Upper lobe of left lung (tissue), 6 donors: Measurements from ENCODE around the gene TMPRSS13. TPM values are rescaled to one million over a fixed set of nuclear protein-coding genes. Genes with fewer than 3 reads are reported as not detected.

Experiments
- ATAC-seq, 2 donors: fragments of 200-7000 bp; cut with Tn5 transposase; one replicate each; pipeline ENCODE4 v1.9.1; 2022; ENCODE audit warnings: mild to moderate bottlenecking in 2 of 2, moderate library complexity in 2 of 2; ENCODE audit not compliant: low FRiP score in 2 of 2
- DNase-seq, 2 donors: peaks; one replicate each; pipeline ENCODE4 v3.0.0-alpha.2; 2019 to 2020
- H3K27ac ChIP-seq, 4 donors: fragments of 200-600 bp; sonication (generic); one replicate each; pipeline ENCODE4 v1.5.1; 2016 to 2019
- H3K27me3 ChIP-seq, 4 donors: fragments of 200-600 bp; sonication (generic); one replicate each; pipeline ENCODE4 v1.5.1; 2017 to 2019
- H3K36me3 ChIP-seq, 4 donors: fragments of 200-600 bp; sonication (generic); one replicate each; pipeline ENCODE4 v1.5.1; 2016 to 2019
- H3K4me1 ChIP-seq, 4 donors: fragments of 200-600 bp; sonication (generic); one replicate each; pipeline ENCODE4 v1.5.1; 2018 to 2019
- H3K4me3 ChIP-seq, 4 donors: fragments of 200-600 bp; sonication (generic); one replicate each; pipeline ENCODE4 v1.5.1; 2017 to 2019; ENCODE audit warnings: mild to moderate bottlenecking in 2 of 4, moderate library complexity in 1 of 4
- H3K9me3 ChIP-seq, 4 donors: fragments of 200-600 bp; sonication (generic); one replicate each; pipeline ENCODE4 v1.5.1; 2018 to 2019
- CTCF ChIP-seq, 6 experiments: fragments of 450-650 bp in 4 of 6; fragments of 200-600 bp in 2 of 6; sonication (generic) in 2 of 6; IDR thresholded peaks; one replicate each; pipeline ENCODE4 v1.5.1; 2016 to 2019; ENCODE audit warnings: antibody characterized with exemption in 6 of 6
- EP300 ChIP-seq, 4 donors: sonication (generic); formaldehyde crosslinking; IDR thresholded peaks; one replicate each; pipeline ENCODE4 v1.5.1; 2017; ENCODE audit warnings: antibody characterized with exemption in 4 of 4, control low read depth in 2 of 4
- POLR2A ChIP-seq, 4 donors: fragments of 450-650 bp; IDR thresholded peaks; one replicate each; pipeline ENCODE4 v1.5.1; 2016 to 2017; ENCODE audit warnings: antibody characterized with exemption in 4 of 4, mild to moderate bottlenecking in 2 of 4
- POLR2AphosphoS5 ChIP-seq, 2 donors: sonication (generic); formaldehyde crosslinking; IDR thresholded peaks; one replicate each; pipeline ENCODE4 v1.5.1; 2017; ENCODE audit warnings: antibody characterized with exemption in 2 of 2
- WGBS, 2 donors: methylation state at CpG; one replicate each; pipeline ENCODE4 v1.1.5; 2017 to 2018; 5-methylcytosine and 5-hydroxymethylcytosine counted together
- total RNA-seq, 6 donors: library from RNA; depleted of rRNA in 4 of 6; stranded (reverse); fragments of >200 nt in 4 of 6; gene quantifications; one replicate each; pipeline versions ENCODE4 v1.1.0 to v1.2.1, GENCODE V29; 2016 to 2021
- donor health status: DM: no; HTN: no; CAD: no; lungs with moderate emphysema.
- donor health status: DM: no; HTN: yes; CAD: no; lungs with severe emphysema.

Gene TMPRSS13
- total RNA-seq, 6 donors from 2014 or later, result 4.6 to 26.2 (median 6.1) TPM

GRCh38 chr11:117875382-117876058, 53.7 kb downstream of the TMPRSS13 start:
- peak overlapping the region; percentile 54 to 90 (median 73) for H3K27ac ChIP-seq
- H3K9me3 ChIP-seq, result no peaks in the 10 kb centered on the region
- H3K4me1 ChIP-seq, result peaks cover 42 to 61% (median 48%) of the 10 kb centered on the region in 4 donors
- no peaks in the 10 kb centered on the region for H3K36me3 ChIP-seq
- peak overlapping the region; percentile 51 to 65 (median 52) for H3K4me3 ChIP-seq
- DNase-seq (peak in 1 of 2 donors; percentile 62), ATAC-seq (peak in 1 of 2 donors; percentile 8)
- TF ChIP-seq POLR2AphosphoS5 (IDR thresholded peaks at IDR 0.05), result no peak
- TF ChIP-seq POLR2A (IDR thresholded peaks at IDR 0.05), result no peak
- no peak for TF ChIP-seq CTCF (IDR thresholded peaks at IDR 0.05)
- TF ChIP-seq EP300 (IDR thresholded peaks at IDR 0.05), result no peak
- WGBS, 2 donors, result 4 to 5% methylated on average over 11 to 20 of the region's 20 CpGs
- H3K27me3 ChIP-seq, result peaks cover 0 to 16% (median 4%) of the 10 kb centered on the region in 4 donors

DNA sequence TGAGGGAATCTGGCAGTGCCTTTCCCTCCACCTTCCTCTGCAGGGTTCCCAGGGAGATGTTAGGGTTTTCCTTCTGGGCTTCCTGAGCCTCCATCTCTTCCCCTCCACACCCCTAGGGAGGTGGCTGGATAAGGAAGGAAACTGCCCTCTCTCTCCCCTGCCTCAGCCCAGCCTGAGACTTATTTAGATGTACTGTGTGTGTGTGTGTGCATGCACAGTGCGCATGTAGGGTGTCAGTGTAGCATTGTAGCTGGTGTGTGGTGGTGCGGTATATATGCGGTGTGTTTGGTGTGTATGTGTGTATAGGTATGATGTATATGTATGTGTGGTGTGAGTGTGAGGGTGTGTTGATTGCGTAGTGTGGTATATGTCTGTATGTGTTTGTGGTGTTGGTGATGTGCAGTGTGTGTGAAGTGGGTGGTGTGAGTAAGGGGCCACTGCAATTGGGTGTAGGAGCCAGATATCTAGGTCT, 54.3 kb downstream of the TMPRSS13 start:
- peaks cover 42 to 61% (median 48%) of the 10 kb centered on the region in 4 donors for H3K4me1 ChIP-seq
- ATAC-seq, result no peak
- no peaks in the 10 kb centered on the region for H3K9me3 ChIP-seq
- H3K36me3 ChIP-seq, result no peaks in the 10 kb centered on the region
- DNase-seq, result no peak
- H3K27me3 ChIP-seq, result peaks cover 0 to 16% (median 4%) of the 10 kb centered on the region in 4 donors
- peak overlapping the region; percentile 58 to 79 (median 72) for H3K27ac ChIP-seq
- WGBS, 2 donors, result 73 to 75% methylated on average over 4 of the region's 4 CpGs
- peak overlapping the region in 3 of 4 donors; percentile 52 to 65 (median 53) for H3K4me3 ChIP-seq
- TF ChIP-seq POLR2AphosphoS5 (IDR thresholded peaks at IDR 0.05) (no peak), POLR2A (IDR thresholded peaks at IDR 0.05) (no peak), EP300 (IDR thresholded peaks at IDR 0.05) (no peak), CTCF (IDR thresholded peaks at IDR 0.05) (no peak)

DNA sequence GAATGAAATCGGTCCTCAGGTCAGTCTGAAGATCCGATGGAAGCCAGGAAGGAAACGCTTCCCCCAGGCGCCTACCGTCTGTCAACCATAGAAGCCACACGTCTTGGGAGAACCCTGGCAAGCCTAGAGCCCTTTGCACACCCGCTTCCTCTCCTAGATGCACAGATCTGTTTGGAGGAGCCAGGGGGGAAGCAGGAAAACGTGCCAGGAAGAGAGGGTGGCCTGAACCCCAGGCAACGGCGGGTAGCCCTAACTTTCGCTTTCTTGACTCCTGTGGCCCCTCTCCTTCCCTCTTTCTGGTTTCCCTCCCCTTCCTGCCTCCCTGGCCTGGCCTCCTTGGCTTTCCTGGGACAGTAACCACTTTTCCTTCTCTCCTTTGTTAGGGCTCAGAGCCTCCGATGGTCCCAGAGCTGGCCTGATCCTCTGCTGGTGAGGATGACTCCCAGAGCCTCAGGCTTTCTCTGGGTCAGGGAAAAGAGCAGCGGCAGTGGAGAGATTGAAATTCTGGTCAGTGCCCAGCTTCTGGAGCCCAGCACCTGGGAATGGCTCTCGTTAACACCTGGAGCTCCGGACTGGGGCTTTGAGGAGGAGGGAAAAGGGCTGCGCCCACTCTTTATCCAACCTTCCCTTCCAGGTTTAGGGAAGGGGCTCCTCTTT, 54.8 kb downstream of the TMPRSS13 start:
- H3K27ac ChIP-seq, result peak overlapping the region; percentile 18 to 79 (median 68)
- no peaks in the 10 kb centered on the region for H3K9me3 ChIP-seq
- WGBS, 2 donors, result 46 to 47% methylated on average over 15 to 16 of the region's 16 CpGs
- peaks cover 42 to 61% (median 48%) of the 10 kb centered on the region in 4 donors for H3K4me1 ChIP-seq
- DNase-seq (no peak), ATAC-seq (no peak)
- no peaks in the 10 kb centered on the region for H3K36me3 ChIP-seq
- TF ChIP-seq EP300 (IDR thresholded peaks at IDR 0.05) (no peak), POLR2AphosphoS5 (IDR thresholded peaks at IDR 0.05) (no peak)
- peaks cover 0 to 16% (median 4%) of the 10 kb centered on the region in 4 donors for H3K27me3 ChIP-seq
- H3K4me3 ChIP-seq, result peak overlapping the region in 3 of 4 donors; percentile 3 to 65 (median 52)

DNA sequence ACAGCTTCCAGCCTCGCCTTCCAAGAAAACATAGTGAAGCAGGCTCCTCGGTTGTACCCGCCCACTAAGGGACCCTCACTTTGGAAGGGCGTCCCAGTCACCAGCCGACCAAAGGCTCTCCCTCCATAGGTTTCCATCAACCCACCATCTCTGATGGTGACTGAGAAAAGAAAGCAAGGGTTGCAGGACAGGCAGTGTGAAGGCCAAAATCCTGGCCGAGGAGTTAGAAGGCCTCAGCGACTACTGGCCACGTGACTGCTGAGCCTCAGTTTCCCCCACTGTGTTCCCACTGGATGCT, 55.4 kb downstream of the TMPRSS13 start:
- H3K27me3 ChIP-seq, result peaks cover 0 to 16% (median 4%) of the 10 kb centered on the region in 4 donors
- ATAC-seq (no peak), DNase-seq (no peak)
- no peaks in the 10 kb centered on the region for H3K9me3 ChIP-seq
- no peaks in the 10 kb centered on the region for H3K36me3 ChIP-seq
- H3K4me1 ChIP-seq, result peaks cover 42 to 68% (median 49%) of the 10 kb centered on the region in 4 donors
- H3K27ac ChIP-seq, result peak overlapping the region; percentile 26 to 79 (median 68)
- whole genome bisulfite sequencing, 2 donors, result 62 to 84% methylated on average over 3 to 8 of the region's 8 CpGs
- TF ChIP-seq POLR2A (IDR thresholded peaks at IDR 0.05) (no peak), POLR2AphosphoS5 (IDR thresholded peaks at IDR 0.05) (no peak), CTCF (IDR thresholded peaks at IDR 0.05) (no peak), EP300 (IDR thresholded peaks at IDR 0.05) (no peak)
- no peak overlapping the region for H3K4me3 ChIP-seq
